GM12865 (cell line): Measurements from ENCODE around the gene DDX11.
A peak's percentile ranks its signal among the peaks of the same experiment; 100 is the strongest.
"Not testable (repeated sequence)": the region's sequence is repeated elsewhere in the genome, so short reads cannot be mapped to it uniquely, and the experiment has no call there.

Experiments used
- DNase-seq: peaks from one replicate; pipeline ENCODE4 v3.0.0; 2010; ENCODE audit warnings: low read depth
- H3K4me3 ChIP-seq: 2 replicates; pipeline ENCODE4 v1.5.1; 2011; ENCODE audit warnings: mild to moderate bottlenecking, low read depth, low read length, control low read depth
- CTCF ChIP-seq: IDR thresholded peaks from 2 replicates; pipeline ENCODE4 v1.5.1; 2011; ENCODE audit warnings: low read length, control low read depth, low read depth, inconsistent platforms; ENCODE audit not compliant: insufficient read depth; ENCODE audit errors: missing control alignments

Gene DDX11

GRCh38 chr12:31105668-31106067 is 32.0 kb downstream of the DDX11 start:
- no peak for DNase-seq
- no peak overlapping the region for H3K4me3 ChIP-seq
- TF ChIP-seq CTCF, result no peak

GRCh38 chr12:31106101-31106803 is 32.6 kb downstream of the DDX11 start:
- no peak for DNase-seq
- H3K4me3 ChIP-seq, result no peak overlapping the region
- TF ChIP-seq CTCF, result no peak

- not testable (repeated sequence) for DNase-seq, H3K4me3 ChIP-seq
Measured at GRCh38 chr12:31109773-31110172, 36.1 kb downstream of the DDX11 start.

GRCh38 chr12:31110263-31110662 is 36.6 kb downstream of the DDX11 start:
- DNase-seq, H3K4me3 ChIP-seq: not testable (repeated sequence)

- DNase-seq, H3K4me3 ChIP-seq: not testable (repeated sequence)
Measured at GRCh38 chr12:31115092-31115601, 41.5 kb downstream of the DDX11 start.

- H3K4me3 ChIP-seq, DNase-seq: not testable (repeated sequence)
Measured at GRCh38 chr12:31116846-31117202, 43.2 kb downstream of the DDX11 start.

- peak overlapping the region; percentile 58 for H3K4me3 ChIP-seq
- peak; percentile 63 for TF ChIP-seq CTCF
- peak; percentile 45 for DNase-seq
Measured at GRCh38 chr12:31117203-31118011, 43.7 kb downstream of the DDX11 start.

GRCh38 chr12:31118347-31119191 is 44.9 kb downstream of the DDX11 start:
- peak; percentile 27 for DNase-seq
- no peak overlapping the region; the same call in 1 of the 2 replicates for H3K4me3 ChIP-seq
- no peak for TF ChIP-seq CTCF
